Neuronal stem cell (in vitro differentiated cells): ENCODE measurements around the gene C16orf89.

Experiments
- DNase-seq: peaks from one replicate; pipeline ENCODE4 v3.0.0-alpha.2; 2013; ENCODE audit warnings: low spot score
- H2AFZ ChIP-seq: one replicate; pipeline ENCODE4 v1.6.1; 2013; ENCODE audit warnings: mild to moderate bottlenecking, low read length, inconsistent platforms
- H2AK5ac ChIP-seq: 2 replicates; pipeline ENCODE4 v1.6.1; 2013; ENCODE audit warnings: low read depth, mild to moderate bottlenecking, inconsistent platforms, low read length, moderate library complexity, mixed read lengths
- H2BK120ac ChIP-seq: 2 replicates; pipeline ENCODE4 v1.6.1; 2013; ENCODE audit warnings: low read depth, mild to moderate bottlenecking, inconsistent platforms, low read length, moderate library complexity, mixed read lengths
- H2BK12ac ChIP-seq: one replicate; pipeline ENCODE4 v1.6.1; 2013; ENCODE audit warnings: low read length, inconsistent platforms
- H2BK15ac ChIP-seq: 2 replicates; pipeline ENCODE4 v1.6.1; 2013; ENCODE audit warnings: mild to moderate bottlenecking, low read length, inconsistent platforms, mixed read lengths
- H2BK5ac ChIP-seq: one replicate; pipeline ENCODE4 v1.6.1; 2013; ENCODE audit warnings: inconsistent platforms, mild to moderate bottlenecking, low read length, moderate library complexity
- H3K14ac ChIP-seq: one replicate; pipeline ENCODE4 v1.6.1; 2013; ENCODE audit warnings: low read length, inconsistent platforms
- H3K18ac ChIP-seq: 2 replicates; pipeline ENCODE4 v1.6.1; 2013; ENCODE audit warnings: low read length, inconsistent platforms
- H3K23ac ChIP-seq: 2 replicates; pipeline ENCODE4 v1.6.1; 2013; ENCODE audit warnings: low read depth, mild to moderate bottlenecking, mixed read lengths, low read length, inconsistent platforms; ENCODE audit not compliant: poor library complexity
- H3K27ac ChIP-seq: replicated peaks from 3 replicates; pipeline ENCODE4 v1.5.1; 2013; ENCODE audit warnings: low read length, inconsistent platforms
- H3K27me3 ChIP-seq, 3 experiments: 2 replicates each; pipeline ENCODE4 v1.6.1; 2013; ENCODE audit warnings: low read length in 3 of 3, mild to moderate bottlenecking in 2 of 3, inconsistent platforms in 1 of 3, low read depth in 1 of 3, mixed read lengths in 1 of 3, moderate library complexity in 1 of 3; ENCODE audit not compliant: control insufficient read depth in 3 of 3, insufficient read depth in 3 of 3
- H3K36me3 ChIP-seq, 2 donors: replicated peaks in 1 of 2; 2 replicates each; pipeline ENCODE4 v1.6.1; 2013; ENCODE audit warnings: low read length in 2 of 2; ENCODE audit not compliant: control insufficient read depth in 2 of 2, insufficient read depth in 2 of 2
- H3K4ac ChIP-seq: 2 replicates; pipeline ENCODE4 v1.6.1; 2013; ENCODE audit warnings: inconsistent platforms, mild to moderate bottlenecking, low read length, moderate library complexity
- H3K4me1 ChIP-seq, 2 donors: 1 replicate in 1 of 2; 2 replicates in 1 of 2; pipeline ENCODE4 v1.6.1; 2013; ENCODE audit warnings: low read length in 2 of 2, low read depth in 1 of 2; ENCODE audit not compliant: control insufficient read depth in 2 of 2, insufficient read depth in 1 of 2
- H3K4me2 ChIP-seq: one replicate; pipeline ENCODE4 v1.6.1; 2013; ENCODE audit warnings: mild to moderate bottlenecking, low read length, inconsistent platforms; ENCODE audit not compliant: insufficient read depth, poor library complexity, severe bottlenecking
- H3K4me3 ChIP-seq, 2 donors: 2 replicates each; pipeline ENCODE4 v1.5.1; 2013; ENCODE audit warnings: low read length in 2 of 2, mild to moderate bottlenecking in 2 of 2, inconsistent platforms in 1 of 2, moderate library complexity in 1 of 2
- H3K79me1 ChIP-seq: one replicate; pipeline ENCODE4 v1.6.1; 2013; ENCODE audit warnings: low read depth, mild to moderate bottlenecking, inconsistent platforms, low read length, moderate library complexity
- H3K9ac ChIP-seq: one replicate; pipeline ENCODE4 v1.6.1; 2013; ENCODE audit warnings: mild to moderate bottlenecking, low read depth, low read length, inconsistent platforms; ENCODE audit not compliant: poor library complexity
- H3K9me3 ChIP-seq, 2 donors: replicated peaks in 1 of 2; 2 replicates each; pipeline versions ENCODE3 to v1.6.1; 2013; ENCODE audit warnings: low read length in 2 of 2, mild to moderate bottlenecking in 2 of 2, inconsistent platforms in 1 of 2, low read depth in 1 of 2, mixed read lengths in 1 of 2, moderate library complexity in 1 of 2; ENCODE audit not compliant: control insufficient read depth in 2 of 2, insufficient read depth in 1 of 2
- H4K8ac ChIP-seq: one replicate; pipeline ENCODE4 v1.6.1; 2013; ENCODE audit warnings: low read depth, mild to moderate bottlenecking, inconsistent platforms, low read length, moderate library complexity
- H4K91ac ChIP-seq: one replicate; pipeline ENCODE4 v1.6.1; 2013; ENCODE audit warnings: low read length, low read depth, mild to moderate bottlenecking, inconsistent platforms; ENCODE audit not compliant: poor library complexity
- WGBS, 2 donors: extraction: QIAGEN DNeasy Blood & Tissue Kit; methylation state at CpG; one replicate each; pipeline ENCODE4 v1.1.7; 2013; ENCODE audit warnings: missing lambda C conversion rate in 2 of 2, mixed read lengths in 1 of 2; ENCODE audit not compliant: insufficient read length in 2 of 2, insufficient replicate concordance in 1 of 2; ENCODE audit errors: extremely low coverage in 2 of 2; 5-methylcytosine and 5-hydroxymethylcytosine counted together

C16orf89 gene

GRCh38 chr16:5070431-5071186 is 4.9 kb upstream of the C16orf89 start:
- no peak overlapping the region for H2BK5ac ChIP-seq
- no peak overlapping the region for H4K91ac ChIP-seq
- no peak overlapping the region for H3K9ac ChIP-seq
- no peaks in the 10 kb centered on the region for H3K9me3 ChIP-seq
- H3K27ac ChIP-seq, result no peak overlapping the region
- peaks cover 5 to 6% of the 10 kb centered on the region in 2 donors for H3K4me1 ChIP-seq
- no peak for DNase-seq
- no peak overlapping the region for H3K4me2 ChIP-seq
- no peak overlapping the region for H3K14ac ChIP-seq
- no peak overlapping the region for H2BK12ac ChIP-seq
- peak overlapping the region; percentile 13 for H3K18ac ChIP-seq
- H3K27me3 ChIP-seq, result peaks cover 0 to 16% (median 0%) of the 10 kb centered on the region in 3 experiments
- no peak overlapping the region for H3K4ac ChIP-seq
- peak overlapping the region; percentile 92 for H2AFZ ChIP-seq
- peak overlapping the region; percentile 45 for H4K8ac ChIP-seq
- WGBS, 2 donors, result no CpG with 5 or more reads among the region's 15 CpGs
- H3K23ac ChIP-seq, result no peak overlapping the region
- H3K4me3 ChIP-seq, result no peak overlapping the region
- peak overlapping the region; percentile 74 for H2AK5ac ChIP-seq
- H3K36me3 ChIP-seq, result peaks cover 3 to 16% of the 10 kb centered on the region in 2 donors
- no peak overlapping the region for H2BK15ac ChIP-seq
- no peaks in the 10 kb centered on the region for H3K79me1 ChIP-seq
- no peak overlapping the region for H2BK120ac ChIP-seq

DNA sequence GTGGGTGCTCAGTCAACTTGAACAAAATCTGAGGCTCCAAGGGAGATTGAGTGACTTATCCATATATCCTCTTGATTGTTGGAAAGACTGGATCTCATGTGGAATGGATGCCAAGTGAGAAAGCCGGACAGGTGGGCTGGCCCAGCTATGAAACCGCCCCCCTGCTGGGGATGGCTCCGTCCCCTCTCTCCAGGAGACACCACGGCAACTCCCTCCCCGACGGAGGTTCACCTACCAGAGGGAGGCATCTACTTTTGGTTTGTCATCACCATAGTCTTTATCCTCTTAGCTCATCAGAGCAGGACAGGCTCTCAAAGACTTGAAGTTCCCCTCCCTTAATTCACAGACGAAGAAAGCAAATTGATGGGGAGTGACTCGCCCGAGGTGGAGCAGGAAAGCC is 4.1 kb upstream of the C16orf89 start:
- H3K4me3 ChIP-seq, result no peak overlapping the region
- no peak for DNase-seq
- H3K9ac ChIP-seq, result no peak overlapping the region
- H3K4ac ChIP-seq, result no peak overlapping the region
- H4K8ac ChIP-seq, result no peak overlapping the region
- peaks cover 0 to 8% of the 10 kb centered on the region in 2 donors for H3K36me3 ChIP-seq
- no peak overlapping the region for H2BK5ac ChIP-seq
- H2BK12ac ChIP-seq, result no peak overlapping the region
- no peak overlapping the region for H3K4me2 ChIP-seq
- no peak overlapping the region for H2BK120ac ChIP-seq
- H3K18ac ChIP-seq, result peak overlapping the region; percentile 13
- no peak overlapping the region for H4K91ac ChIP-seq
- H2BK15ac ChIP-seq, result no peak overlapping the region
- WGBS, 2 donors, result no CpG with 5 or more reads among the region's 9 CpGs
- no peak overlapping the region for H2AFZ ChIP-seq
- no peaks in the 10 kb centered on the region for H3K9me3 ChIP-seq
- no peak overlapping the region for H3K23ac ChIP-seq
- peaks cover 0 to 24% (median 0%) of the 10 kb centered on the region in 3 experiments for H3K27me3 ChIP-seq
- H2AK5ac ChIP-seq, result peak overlapping the region; percentile 74
- no peaks in the 10 kb centered on the region for H3K79me1 ChIP-seq
- H3K14ac ChIP-seq, result no peak overlapping the region
- no peak overlapping the region for H3K27ac ChIP-seq
- peaks cover 5 to 7% of the 10 kb centered on the region in 2 donors for H3K4me1 ChIP-seq

- no peak overlapping the region for H3K4ac ChIP-seq
- H3K79me1 ChIP-seq, result no peaks in the 10 kb centered on the region
- no peak overlapping the region for H4K91ac ChIP-seq
- no peak overlapping the region for H3K4me2 ChIP-seq
- no peak overlapping the region for H2BK15ac ChIP-seq
- H3K4me3 ChIP-seq, result no peak overlapping the region
- peaks cover 0 to 29% (median 0%) of the 10 kb centered on the region in 3 experiments for H3K27me3 ChIP-seq
- no peaks in the 10 kb centered on the region for H3K9me3 ChIP-seq
- H2BK12ac ChIP-seq, result no peak overlapping the region
- H2BK120ac ChIP-seq, result no peak overlapping the region
- H3K27ac ChIP-seq, result no peak overlapping the region
- H2AK5ac ChIP-seq, result no peak overlapping the region
- H3K4me1 ChIP-seq, result peaks cover 5 to 7% of the 10 kb centered on the region in 2 donors
- H2AFZ ChIP-seq, result no peak overlapping the region
- WGBS, 2 donors, result no CpG with 5 or more reads among the region's 9 CpGs
- DNase-seq, result no peak
- no peak overlapping the region for H2BK5ac ChIP-seq
- no peak overlapping the region for H3K23ac ChIP-seq
- H4K8ac ChIP-seq, result no peak overlapping the region
- peaks cover 0 to 3% of the 10 kb centered on the region in 2 donors for H3K36me3 ChIP-seq
- no peak overlapping the region for H3K18ac ChIP-seq
- no peak overlapping the region for H3K14ac ChIP-seq
- no peak overlapping the region for H3K9ac ChIP-seq
These were observed 3.3 kb upstream of the C16orf89 start for GRCh38 chr16:5069048-5069447.

- Histone ChIP-seq H3K23ac (no peak overlapping the region), H3K9ac (no peak overlapping the region), H2BK15ac (no peak overlapping the region), H3K4me1 (peaks cover 0 to 3% of the 10 kb centered on the region in 2 donors), H3K27me3 (peaks cover 0 to 29% (median 2%) of the 10 kb centered on the region in 3 experiments), H3K9me3 (no peaks in the 10 kb centered on the region), H3K14ac (no peak overlapping the region), H3K18ac (no peak overlapping the region), H3K4ac (no peak overlapping the region), H3K4me2 (no peak overlapping the region), H3K36me3 (no peaks in the 10 kb centered on the region), H2BK5ac (no peak overlapping the region), H2BK120ac (no peak overlapping the region), H4K8ac (no peak overlapping the region), H3K79me1 (peaks cover 1% of the 10 kb centered on the region), H2BK12ac (no peak overlapping the region), H2AK5ac (no peak overlapping the region), H3K27ac (no peak overlapping the region), H2AFZ (peak overlapping the region; percentile 84), H4K91ac (no peak overlapping the region), H3K4me3 (no peak overlapping the region)
- no CpG with 5 or more reads among the region's 6 CpGs for WGBS, 2 donors
- no peak for DNase-seq
These were observed 755 bp upstream of the C16orf89 start for GRCh38 chr16:5066511-5066910.
